Measurements from ENCODE around the gene PEDS1. TPM values are rescaled to one million over a fixed set of nuclear protein-coding genes. Genes with fewer than 3 reads are reported as not detected.

The PEDS1 gene
- total RNA-seq, 1 donor from 2014 or later, result 27.8 TPM

- Histone ChIP-seq H3K4me3 (no peak overlapping the region), H3K36me3 (no peaks in the 10 kb centered on the region), H3K9me3 (no peaks in the 10 kb centered on the region), H3K4me1 (peaks cover 16% of the 10 kb centered on the region), H3K27ac (no peak overlapping the region), H3K27me3 (ENCODE audit: low read depth) (no peaks in the 10 kb centered on the region)
- ATAC-seq (no peak), DNase-seq (no peak)
- intact Hi-C loops (cut with DNase I), result no loop called here
- TF ChIP-seq CTCF (IDR thresholded peaks at IDR 0.05), result no peak
Observed at GRCh38 chr20:50174456-50174855, 20.9 kb upstream of the PEDS1 start.

GRCh38 chr20:50172347-50173013 lies 19.0 kb upstream of the PEDS1 start:
- no peak for TF ChIP-seq CTCF (IDR thresholded peaks at IDR 0.05)
- ATAC-seq (peak; percentile 96 to 97), DNase-seq (peak; percentile 92)
- Histone ChIP-seq H3K9me3 (no peaks in the 10 kb centered on the region), H3K27me3 (ENCODE audit: low read depth) (no peaks in the 10 kb centered on the region), H3K4me1 (peaks cover 22% of the 10 kb centered on the region), H3K27ac (peak overlapping the region; percentile 87), H3K4me3 (peak overlapping the region; percentile 67), H3K36me3 (no peaks in the 10 kb centered on the region)
- intact Hi-C loops (cut with DNase I), result no loop called here

- no peak overlapping the region for H3K27ac ChIP-seq
- DNase-seq, result no peak
Observed at GRCh38 chr20:50170549-50171220, 17.2 kb upstream of the PEDS1 start.

GRCh38 chr20:50169329-50169823 lies 15.9 kb upstream of the PEDS1 start:
- ATAC-seq, result peak; percentile 40 to 57
- no peaks in the 10 kb centered on the region for H3K9me3 ChIP-seq
- peak; percentile 79 for DNase-seq
- H3K27me3 ChIP-seq (ENCODE audit: low read depth), result no peaks in the 10 kb centered on the region
- H3K27ac ChIP-seq, result no peak overlapping the region
- H3K4me3 ChIP-seq, result no peak overlapping the region
- H3K36me3 ChIP-seq, result no peaks in the 10 kb centered on the region
- peaks cover 42% of the 10 kb centered on the region for H3K4me1 ChIP-seq
- intact Hi-C loops (cut with DNase I), result no loop called here
- peak; percentile 90 for TF ChIP-seq CTCF (IDR thresholded peaks at IDR 0.05)

More at GRCh38 chr20:50170549-50171220, 17.2 kb upstream of the PEDS1 start:
- ATAC-seq, result no peak
- TF ChIP-seq CTCF (IDR thresholded peaks at IDR 0.05), result no peak
- no peak overlapping the region for H3K4me3 ChIP-seq
- H3K4me1 ChIP-seq, result peaks cover 38% of the 10 kb centered on the region
- intact Hi-C loops (cut with DNase I), result no loop called here
- H3K9me3 ChIP-seq, result no peaks in the 10 kb centered on the region
- no peaks in the 10 kb centered on the region for H3K27me3 ChIP-seq (ENCODE audit: low read depth)
- H3K36me3 ChIP-seq, result no peaks in the 10 kb centered on the region

GRCh38 chr20:50165684-50166554 lies 12.4 kb upstream of the PEDS1 start:
- peak; percentile 98 to 99 for ATAC-seq
- Histone ChIP-seq H3K36me3 (no peaks in the 10 kb centered on the region), H3K27ac (peak overlapping the region; percentile 85), H3K9me3 (no peaks in the 10 kb centered on the region), H3K27me3 (ENCODE audit: low read depth) (no peaks in the 10 kb centered on the region), H3K4me1 (peaks cover 26% of the 10 kb centered on the region), H3K4me3 (peak overlapping the region; percentile 39)
- peak; percentile 96 for DNase-seq
- no peak for TF ChIP-seq CTCF (IDR thresholded peaks at IDR 0.05)
- intact Hi-C loops (cut with DNase I), result no loop called here
